Measurements from ENCODE around the gene SYNPO.

Gene SYNPO

GRCh38 chr5:150700594-150701377 is 60.3 kb downstream of the SYNPO start, which contains the start of gene RBM22:
RBM22 (minus strand) TSS chr5:150701062; CDS start chr5:150700985, 77 bp downstream.
- peak; percentile 71 for FAIRE-seq

- FAIRE-seq = no peak
These were observed 63.3 kb downstream of the SYNPO start for GRCh38 chr5:150703762-150704161.

GRCh38 chr5:150706776-150707390 is 66.4 kb downstream of the SYNPO start:
- FAIRE-seq = no peak

All from A204.1 (cell line).